Measurements from ENCODE around the gene RAB24.
"Not testable (repeated sequence)": the region's sequence is repeated elsewhere in the genome, so short reads cannot be mapped to it uniquely, and the experiment has no call there.

RAB24 gene

GRCh38 chr5:177310332-177310731 is 6.8 kb upstream of the RAB24 start:
- no peak for DNase-seq

- DNase-seq: peak; percentile 54
Measured at GRCh38 chr5:177309351-177310191, 6.1 kb upstream of the RAB24 start.

GRCh38 chr5:177308740-177309139 is 5.2 kb upstream of the RAB24 start:
- DNase-seq: no peak

- DNase-seq: no peak
Measured at GRCh38 chr5:177307544-177308363, 4.2 kb upstream of the RAB24 start.

GRCh38 chr5:177306674-177307543 is 3.4 kb upstream of the RAB24 start:
- peak; percentile 35 for DNase-seq

- not testable (repeated sequence) for DNase-seq
Measured at GRCh38 chr5:177306103-177306640, 2.7 kb upstream of the RAB24 start.

- no peak for DNase-seq
Measured at GRCh38 chr5:177304392-177305119, 1.0 kb upstream of the RAB24 start.

- DNase-seq: no peak
Measured at GRCh38 chr5:177303925-177304391, 439 bp upstream of the RAB24 start.

GRCh38 chr5:177302354-177303110 is 987 bp downstream of the RAB24 start:
- DNase-seq: no peak

GRCh38 chr5:177301503-177302165 is 1.9 kb downstream of the RAB24 start:
- DNase-seq: peak; percentile 37

- no peak for DNase-seq
Measured at GRCh38 chr5:177300951-177301350, 2.6 kb downstream of the RAB24 start.

GRCh38 chr5:177300236-177300880 is 3.2 kb downstream of the RAB24 start:
- peak; percentile 86 for DNase-seq

GRCh38 chr5:177299697-177300096 is 3.8 kb downstream of the RAB24 start:
- DNase-seq: no peak

- DNase-seq: no peak
Measured at GRCh38 chr5:177297922-177298321, 5.6 kb downstream of the RAB24 start.

- DNase-seq: no peak
Measured at GRCh38 chr5:177296581-177296980, 6.9 kb downstream of the RAB24 start.

- no peak for DNase-seq
Measured at GRCh38 chr5:177295924-177296323, 7.6 kb downstream of the RAB24 start.

- no peak for DNase-seq
Measured at GRCh38 chr5:177294632-177295031, 8.9 kb downstream of the RAB24 start.

GRCh38 chr5:177293819-177294581 is 9.5 kb downstream of the RAB24 start:
- no peak for DNase-seq

GRCh38 chr5:177291735-177292134 is 11.8 kb downstream of the RAB24 start:
- no peak for DNase-seq

Data from NCI-H226 (cell line).